BLaER1 treated with 17β-estradiol and CSF1 and Interleukin-3, amounts not matched to agents 10 nM and 100 nM (cell line): ENCODE measurements around the gene METTL13.

Experiments used
- H3K27ac ChIP-seq, 11 experiments: shearing (Covaris generic); formaldehyde crosslinking; 2 replicates each; pipeline ENCODE4 v1.8.1; 2022
- H3K27me3 ChIP-seq, 11 experiments: shearing (Covaris generic); formaldehyde crosslinking; 2 replicates each; pipeline ENCODE4 v1.8.1; 2022
- H3K36me3 ChIP-seq, 11 experiments: shearing (Covaris generic); formaldehyde crosslinking; 2 replicates each; pipeline ENCODE4 v1.8.1; 2022
- H3K4me1 ChIP-seq, 10 experiments: shearing (Covaris generic); formaldehyde crosslinking; 2 replicates each; pipeline ENCODE4 v1.8.1; 2022
- H3K4me2 ChIP-seq, 11 experiments: shearing (Covaris generic); formaldehyde crosslinking; 2 replicates each; pipeline ENCODE4 v1.8.1; 2022
- H3K4me3 ChIP-seq, 10 experiments: shearing (Covaris generic); formaldehyde crosslinking; 2 replicates each; pipeline ENCODE4 v1.8.1; 2022
- H3K9ac ChIP-seq, 11 experiments: shearing (Covaris generic); formaldehyde crosslinking; 2 replicates each; pipeline ENCODE4 v1.8.1; 2022
- H3K9me3 ChIP-seq, 11 experiments: shearing (Covaris generic); formaldehyde crosslinking; replicated peaks in 1 of 11; 2 replicates each; pipeline ENCODE4 v1.8.1; 2022
- H4K20me1 ChIP-seq, 11 experiments: shearing (Covaris generic); formaldehyde crosslinking; 2 replicates each; pipeline ENCODE4 v1.8.1; 2022
- Cebpa-rat ChIP-seq, 11 experiments: shearing (Covaris generic); IDR thresholded peaks; 2 replicates each; pipeline ENCODE4 v1.8.1; 2022

METTL13 gene

DNA sequence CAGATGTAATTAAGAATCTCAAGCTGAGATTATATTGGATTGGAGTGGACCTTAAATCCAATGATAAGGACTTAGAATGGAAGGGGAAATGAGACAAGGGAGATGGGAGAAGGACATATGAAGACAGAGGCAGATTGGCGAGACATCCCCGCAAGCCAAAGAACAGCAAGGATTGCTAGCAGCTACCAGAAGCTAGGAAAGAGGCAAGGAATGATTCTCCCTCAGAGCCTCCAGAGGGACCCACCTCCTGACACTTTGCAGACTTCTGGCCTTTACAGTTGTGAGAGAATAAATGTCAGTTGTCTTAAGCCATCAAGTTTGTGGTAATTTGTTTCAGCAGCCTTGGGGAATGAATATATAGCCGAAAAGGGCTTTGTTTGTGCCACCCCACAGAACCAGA, 20.7 kb downstream of the METTL13 start:
- Histone ChIP-seq H3K4me2 (peak overlapping the region in 5 of 11 experiments; percentile 11 to 63 (median 55); a peak in 4 of 22 replicates), H3K27ac (peak overlapping the region in 7 of 11 experiments; percentile 1 to 53 (median 34); a peak in 3 of 22 replicates), H3K9me3 (peaks cover 0 to 4% (median 0%) of the 10 kb centered on the region in 11 experiments; a peak in 1 of 22 replicates), H4K20me1 (peaks cover 0 to 9% (median 0%) of the 10 kb centered on the region in 11 experiments; a peak in 2 of 22 replicates), H3K36me3 (peaks cover 13 to 45% (median 29%) of the 10 kb centered on the region in 11 experiments), H3K4me1 (peaks cover 28 to 44% (median 40%) of the 10 kb centered on the region in 10 experiments), H3K4me3 (no peak overlapping the region), H3K9ac (0 out of 22 replicates have a peak overlapping the region, but pooled peaks of 1 of the 11 experiments have one; percentile 21), H3K27me3 (no peaks in the 10 kb centered on the region)
- TF ChIP-seq Cebpa-rat (IDR thresholded peaks at IDR 0.05): no peak

DNA sequence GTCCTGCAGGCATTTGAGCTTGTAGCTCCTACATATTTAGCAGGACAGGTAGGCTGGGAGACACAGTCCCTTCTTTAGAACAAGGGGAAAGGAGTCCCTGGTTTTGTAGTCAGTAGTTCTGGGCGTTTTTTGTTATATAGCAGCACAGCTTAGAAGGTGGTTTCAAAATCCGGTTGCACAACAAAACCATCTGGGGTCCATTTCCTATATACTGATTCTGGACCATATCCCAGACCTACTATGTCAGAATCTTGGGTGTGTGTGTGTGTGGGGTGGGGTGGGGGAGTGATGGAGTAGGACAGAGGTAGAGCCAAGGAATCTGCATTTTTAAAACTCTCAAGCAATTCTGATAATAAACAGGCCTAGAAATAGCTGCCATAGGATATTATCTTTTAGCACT, 21.6 kb downstream of the METTL13 start:
- H3K27ac ChIP-seq: peak overlapping the region in 7 of 11 experiments; percentile 1 to 53 (median 34); a peak in 6 of 22 replicates
- peaks cover 0 to 6% (median 0%) of the 10 kb centered on the region in 11 experiments; a peak in 2 of 22 replicates for H4K20me1 ChIP-seq
- peaks cover 5 to 36% (median 20%) of the 10 kb centered on the region in 11 experiments; a peak in 21 of 22 replicates for H3K36me3 ChIP-seq
- no peak for TF ChIP-seq Cebpa-rat (IDR thresholded peaks at IDR 0.05)
- H3K9ac ChIP-seq: 0 out of 22 replicates have a peak overlapping the region, but pooled peaks of 1 of the 11 experiments have one; percentile 21
- peaks cover 0 to 4% (median 0%) of the 10 kb centered on the region in 11 experiments; a peak in 1 of 22 replicates for H3K9me3 ChIP-seq
- no peak overlapping the region for H3K4me3 ChIP-seq
- H3K4me1 ChIP-seq: peaks cover 35 to 44% (median 40%) of the 10 kb centered on the region in 10 experiments
- H3K4me2 ChIP-seq: peak overlapping the region in 10 of 11 experiments; percentile 1 to 63 (median 54); a peak in 15 of 22 replicates
- no peaks in the 10 kb centered on the region for H3K27me3 ChIP-seq

DNA sequence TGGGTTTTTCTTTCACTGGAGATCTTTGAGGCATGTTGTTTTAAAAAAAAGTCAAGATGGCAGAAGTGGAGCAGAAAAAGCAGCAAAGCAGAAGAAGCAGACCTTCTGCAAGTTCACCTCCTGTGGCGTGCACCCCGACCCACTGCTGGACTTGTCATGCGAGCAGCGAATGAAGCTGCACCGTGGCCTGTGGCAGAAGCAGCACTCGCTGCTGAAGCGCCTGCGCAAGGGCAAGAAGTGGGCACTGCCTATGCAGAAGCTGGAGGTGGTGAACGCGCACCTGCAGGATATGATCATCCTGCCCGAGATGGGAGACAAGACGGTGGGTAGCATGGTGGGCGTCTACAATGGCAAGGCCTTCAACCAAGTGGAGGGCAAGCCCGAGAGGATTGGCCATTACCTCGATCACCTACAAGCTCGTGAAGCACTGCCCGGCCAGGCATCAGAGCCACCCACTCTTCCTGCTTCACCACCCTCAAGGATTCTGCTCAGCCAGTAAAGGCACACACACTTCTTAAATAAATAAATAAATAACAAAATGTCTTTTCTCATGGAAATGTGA, 22.1 kb downstream of the METTL13 start:
- Histone ChIP-seq H4K20me1 (0 out of 22 replicates have a peak, but pooled peaks cover 0 to 6% (median 0%) of the 10 kb centered on the region in 11 experiments), H3K4me1 (peaks cover 35 to 44% (median 40%) of the 10 kb centered on the region in 10 experiments), H3K9ac (no peak overlapping the region), H3K27me3 (no peaks in the 10 kb centered on the region), H3K4me2 (peak overlapping the region in 10 of 11 experiments; percentile 26 to 63 (median 56); a peak in 16 of 22 replicates), H3K4me3 (no peak overlapping the region), H3K9me3 (peaks cover 0 to 4% (median 0%) of the 10 kb centered on the region in 11 experiments; a peak in 1 of 22 replicates), H3K27ac (0 out of 22 replicates have a peak overlapping the region, but pooled peaks of 1 of the 11 experiments have one; percentile 7), H3K36me3 (peaks cover 0 to 31% (median 15%) of the 10 kb centered on the region in 11 experiments; a peak in 16 of 22 replicates)
- no peak for TF ChIP-seq Cebpa-rat (IDR thresholded peaks at IDR 0.05)

GRCh38 chr1:171805395-171806115, 24.1 kb downstream of the METTL13 start:
- 0 out of 22 replicates have a peak overlapping the region, but pooled peaks of 2 of the 11 experiments have one; percentile 2 to 4 for H3K27ac ChIP-seq
- 0 out of 22 replicates have a peak, but pooled peaks cover 0 to 5% (median 0%) of the 10 kb centered on the region in 11 experiments for H4K20me1 ChIP-seq
- peaks cover 35 to 44% (median 40%) of the 10 kb centered on the region in 10 experiments for H3K4me1 ChIP-seq
- no peak overlapping the region for H3K9ac ChIP-seq
- peaks cover 0 to 11% (median 2%) of the 10 kb centered on the region in 11 experiments; a peak in 6 of 22 replicates for H3K36me3 ChIP-seq
- no peak overlapping the region for H3K4me3 ChIP-seq
- no peak for TF ChIP-seq Cebpa-rat (IDR thresholded peaks at IDR 0.05)
- peak overlapping the region; percentile 17 to 63 (median 55); a peak in 20 of 22 replicates for H3K4me2 ChIP-seq
- peaks cover 0 to 4% (median 0%) of the 10 kb centered on the region in 11 experiments; a peak in 1 of 22 replicates for H3K9me3 ChIP-seq
- H3K27me3 ChIP-seq: no peaks in the 10 kb centered on the region

GRCh38 chr1:171807556-171807955, 26.1 kb downstream of the METTL13 start:
- no peak for TF ChIP-seq Cebpa-rat (IDR thresholded peaks at IDR 0.05)
- Histone ChIP-seq H3K9ac (no peak overlapping the region), H3K4me1 (peaks cover 35 to 39% (median 38%) of the 10 kb centered on the region in 10 experiments), H3K36me3 (peaks cover 0 to 8% (median 0%) of the 10 kb centered on the region in 11 experiments; a peak in 3 of 22 replicates), H3K27ac (no peak overlapping the region), H4K20me1 (no peaks in the 10 kb centered on the region), H3K4me2 (peak overlapping the region in 2 of 11 experiments; percentile 28 to 35; a peak in 2 of 22 replicates), H3K4me3 (no peak overlapping the region), H3K27me3 (no peaks in the 10 kb centered on the region), H3K9me3 (peaks cover 0 to 4% (median 0%) of the 10 kb centered on the region in 11 experiments; a peak in 1 of 22 replicates)

- no peaks in the 10 kb centered on the region for H3K36me3 ChIP-seq
- H4K20me1 ChIP-seq: no peaks in the 10 kb centered on the region
- H3K4me2 ChIP-seq: no peak overlapping the region
- no peak overlapping the region for H3K27ac ChIP-seq
- no peak for TF ChIP-seq Cebpa-rat (IDR thresholded peaks at IDR 0.05)
- H3K9me3 ChIP-seq: no peaks in the 10 kb centered on the region
- peaks cover 14 to 24% (median 15%) of the 10 kb centered on the region in 10 experiments for H3K4me1 ChIP-seq
- no peaks in the 10 kb centered on the region for H3K27me3 ChIP-seq
- no peak overlapping the region for H3K4me3 ChIP-seq
- H3K9ac ChIP-seq: no peak overlapping the region
Observed at GRCh38 chr1:171809834-171810233, 28.4 kb downstream of the METTL13 start.

GRCh38 chr1:171811672-171812071, 30.2 kb downstream of the METTL13 start:
- no peak for TF ChIP-seq Cebpa-rat (IDR thresholded peaks at IDR 0.05)
- no peaks in the 10 kb centered on the region for H4K20me1 ChIP-seq
- H3K27me3 ChIP-seq: no peaks in the 10 kb centered on the region
- H3K4me2 ChIP-seq: no peak overlapping the region
- H3K9me3 ChIP-seq: no peaks in the 10 kb centered on the region
- peaks cover 0 to 16% (median 0%) of the 10 kb centered on the region in 10 experiments; a peak in 3 of 20 replicates for H3K4me1 ChIP-seq
- H3K4me3 ChIP-seq: no peak overlapping the region
- H3K27ac ChIP-seq: no peak overlapping the region
- no peaks in the 10 kb centered on the region for H3K36me3 ChIP-seq
- no peak overlapping the region for H3K9ac ChIP-seq

DNA sequence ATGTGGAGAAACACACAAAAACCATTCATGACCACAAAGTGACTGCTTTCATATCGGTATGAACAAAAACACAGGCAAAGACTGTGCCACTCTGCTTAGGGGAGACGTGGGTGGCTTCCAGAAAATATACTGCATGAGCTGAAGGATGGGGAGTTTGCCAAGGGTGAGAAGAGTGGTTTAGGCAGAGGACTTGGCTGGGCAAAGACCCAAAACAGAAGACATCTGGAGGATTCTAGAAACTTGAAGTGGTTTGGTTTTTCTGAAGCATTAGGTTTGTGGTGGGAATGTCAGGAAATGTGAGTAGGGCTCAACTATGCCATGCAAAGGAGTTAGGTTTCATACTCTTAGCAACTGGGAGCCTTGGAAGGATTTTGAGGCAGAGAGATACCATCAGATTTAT, 33.2 kb downstream of the METTL13 start:
- H3K27me3 ChIP-seq: no peaks in the 10 kb centered on the region
- H4K20me1 ChIP-seq: no peaks in the 10 kb centered on the region
- H3K4me2 ChIP-seq: no peak overlapping the region
- TF ChIP-seq Cebpa-rat (IDR thresholded peaks at IDR 0.05): no peak
- H3K9me3 ChIP-seq: no peaks in the 10 kb centered on the region
- peaks cover 0 to 23% (median 3%) of the 10 kb centered on the region in 10 experiments; a peak in 7 of 20 replicates for H3K4me1 ChIP-seq
- H3K36me3 ChIP-seq: no peaks in the 10 kb centered on the region
- no peak overlapping the region for H3K4me3 ChIP-seq
- no peak overlapping the region for H3K9ac ChIP-seq
- no peak overlapping the region for H3K27ac ChIP-seq
